GM06990 (cell line): Measurements from ENCODE around the gene ZNF296.

Source experiments
- DNase-seq: peaks from one replicate; pipeline ENCODE4 v3.0.0-alpha.2; 2011; ENCODE audit not compliant: insufficient read length; ENCODE audit errors: extremely low read depth
- H3K27me3 ChIP-seq: replicated peaks from 2 replicates; pipeline ENCODE4 v1.6.0; 2011; ENCODE audit warnings: low read length; ENCODE audit not compliant: control insufficient read depth, insufficient read depth
- H3K36me3 ChIP-seq: 2 replicates; pipeline ENCODE4 v1.5.1; 2011; ENCODE audit warnings: low read length; ENCODE audit not compliant: control insufficient read depth, insufficient read depth
- H3K4me3 ChIP-seq: replicated peaks from 2 replicates; pipeline ENCODE4 v1.5.1; 2011; ENCODE audit warnings: low read depth, mild to moderate bottlenecking, control low read depth, low read length
- CTCF ChIP-seq: IDR thresholded peaks from 2 replicates; pipeline ENCODE4 v1.5.1; 2011; ENCODE audit warnings: low read length, control low read depth, mild to moderate bottlenecking, inconsistent platforms; ENCODE audit not compliant: insufficient read depth, poor library complexity, severe bottlenecking

Gene ZNF296

GRCh38 chr19:45115809-45116615, 39.7 kb upstream of the ZNF296 start:
- no peaks in the 10 kb centered on the region for H3K27me3 ChIP-seq
- no peaks in the 10 kb centered on the region; the same call in 1 of the 2 replicates for H3K36me3 ChIP-seq
- TF ChIP-seq CTCF, result no peak
- H3K4me3 ChIP-seq, result no peak overlapping the region
- no peak for DNase-seq

- DNase-seq, result no peak
- Histone ChIP-seq H3K27me3 (no peaks in the 10 kb centered on the region), H3K36me3 (peaks cover 1% of the 10 kb centered on the region), H3K4me3 (no peak overlapping the region)
- no peak for TF ChIP-seq CTCF
These were observed 37.8 kb upstream of the ZNF296 start for GRCh38 chr19:45114116-45114515.

GRCh38 chr19:45113628-45114027, 37.4 kb upstream of the ZNF296 start:
- H3K4me3 ChIP-seq, result no peak overlapping the region
- no peaks in the 10 kb centered on the region for H3K27me3 ChIP-seq
- peaks cover 1% of the 10 kb centered on the region for H3K36me3 ChIP-seq
- no peak for TF ChIP-seq CTCF
- no peak for DNase-seq

GRCh38 chr19:45112111-45112827, 36.0 kb upstream of the ZNF296 start:
- Histone ChIP-seq H3K36me3 (peaks cover 1% of the 10 kb centered on the region), H3K27me3 (no peaks in the 10 kb centered on the region), H3K4me3 (no peak overlapping the region)
- DNase-seq, result no peak
- TF ChIP-seq CTCF, result peak; percentile 27

GRCh38 chr19:45110851-45111266, 34.6 kb upstream of the ZNF296 start:
- peaks cover 1% of the 10 kb centered on the region for H3K36me3 ChIP-seq
- TF ChIP-seq CTCF, result no peak
- no peaks in the 10 kb centered on the region for H3K27me3 ChIP-seq
- no peak overlapping the region for H3K4me3 ChIP-seq
- DNase-seq, result no peak
